SK-N-SH (cell line): ENCODE measurements around the gene RGS6. TPM values are rescaled to one million over a fixed set of nuclear protein-coding genes. Genes with fewer than 3 reads are reported as not detected.

Experiments
- CTCF ChIA-PET: fragments of 300-600, 350-600 bp; formaldehyde crosslinking; extraction: SDS; loops from one replicate; lab custom pipeline; 2021; lab: Yijun Ruan, JAX
- POLR2A ChIA-PET: fragments of 350-600 bp; sonication (Branson Sonifier 250); formaldehyde crosslinking; extraction: SDS; loops from one replicate; lab custom pipeline; 2020; ENCODE audit warnings: antibody characterized with exemption, inconsistent platforms; lab: Yijun Ruan, JAX
- DNase-seq: peaks from one replicate; pipeline ENCODE4 v3.0.0; 2012
- H2AFZ ChIP-seq: fragments of 200-600 bp; sonication (generic); 2 replicates; pipeline ENCODE4 v1.8.1; 2016; ENCODE audit warnings: antibody characterized with exemption, mild to moderate bottlenecking, low read depth
- H3F3A ChIP-seq: fragments of 200-600 bp; sonication (generic); replicated peaks from 2 replicates; pipeline ENCODE3; 2016; ENCODE audit warnings: antibody characterized with exemption, mild to moderate bottlenecking; ENCODE audit not compliant: insufficient read depth
- H3K27ac ChIP-seq, 2 experiments: fragments of 200-500 bp in 1 of 2; fragments of 200-600 bp in 1 of 2; sonication (Bioruptor generic) in 1 of 2; sonication (generic), shearing (Covaris generic) in 1 of 2; 2 replicates each; pipeline versions ENCODE4 v1.5.1 to v1.6.1; 2014 to 2016; ENCODE audit warnings: low read depth in 2 of 2, inconsistent platforms in 1 of 2, low read length in 1 of 2, mild to moderate bottlenecking in 1 of 2, mixed read lengths in 1 of 2
- H3K27me3 ChIP-seq: fragments of 200-600 bp; sonication (generic), shearing (Covaris generic); 2 replicates; pipeline ENCODE4 v1.6.1; 2016; ENCODE audit warnings: mixed run types; ENCODE audit not compliant: insufficient read depth
- H3K36me3 ChIP-seq, 2 experiments: fragments of 200-500 bp in 1 of 2; fragments of 200-600 bp in 1 of 2; sonication (Bioruptor generic) in 1 of 2; sonication (generic) in 1 of 2; replicated peaks in 1 of 2; 2 replicates each; pipeline versions ENCODE3 to v1.5.1; 2014 to 2016; ENCODE audit warnings: low read length in 1 of 2, mild to moderate bottlenecking in 1 of 2; ENCODE audit not compliant: insufficient read depth in 2 of 2, control insufficient read depth in 1 of 2
- H3K4me1 ChIP-seq, 2 experiments: fragments of 200-500 bp in 1 of 2; fragments of 200-600 bp in 1 of 2; sonication (Bioruptor generic) in 1 of 2; sonication (generic), shearing (Covaris generic) in 1 of 2; 2 replicates each; pipeline versions ENCODE4 v1.5.1 to v1.6.1; 2014 to 2016; ENCODE audit warnings: low read depth in 1 of 2, low read length in 1 of 2, mixed run types in 1 of 2; ENCODE audit not compliant: insufficient read depth in 2 of 2, control insufficient read depth in 1 of 2
- H3K4me2 ChIP-seq: fragments of 200-600 bp; sonication (generic), shearing (Covaris generic); 2 replicates; pipeline ENCODE4 v1.6.1; 2017; ENCODE audit warnings: mixed run types
- H3K4me3 ChIP-seq, 2 experiments: fragments of 200-500 bp in 1 of 2; fragments of 200-600 bp in 1 of 2; sonication (Bioruptor generic) in 1 of 2; sonication (generic), shearing (Covaris generic) in 1 of 2; 2 replicates each; pipeline versions ENCODE4 v1.5.1 to v1.8.1; 2014 to 2016; ENCODE audit warnings: low read depth in 2 of 2, inconsistent platforms in 1 of 2, low read length in 1 of 2, mild to moderate bottlenecking in 1 of 2, mixed read lengths in 1 of 2, moderate library complexity in 1 of 2
- H3K79me2 ChIP-seq: fragments of 200-600 bp; sonication (generic); 2 replicates; pipeline ENCODE4 v1.8.1; 2017; ENCODE audit warnings: mild to moderate bottlenecking; ENCODE audit not compliant: insufficient read depth
- H3K9ac ChIP-seq: fragments of 200-600 bp; sonication (generic); 2 replicates; pipeline ENCODE4 v1.6.1; 2017; ENCODE audit warnings: mixed run types
- H3K9me2 ChIP-seq: fragments of 200-600 bp; sonication (generic); 2 replicates; pipeline ENCODE4 v1.6.1; 2017; ENCODE audit warnings: mixed run types
- H3K9me3 ChIP-seq: fragments of 200-600 bp; sonication (generic); 2 replicates; pipeline ENCODE4 v1.6.1; 2017; ENCODE audit warnings: mixed run types, mild to moderate bottlenecking, moderate library complexity
- H4K20me1 ChIP-seq: fragments of 200-600 bp; sonication (generic); 2 replicates; pipeline ENCODE4 v1.6.1; 2017; ENCODE audit warnings: mild to moderate bottlenecking, mixed run types; ENCODE audit not compliant: insufficient read depth
- ELF1 ChIP-seq: IDR thresholded peaks from 2 replicates; pipeline ENCODE4 v1.4.0; 2012
- EP300 ChIP-seq, 2 experiments: IDR thresholded peaks; 2 replicates each; pipeline versions ENCODE4 v1.4.0 to v1.6.1; 2012; ENCODE audit warnings: borderline replicate concordance in 1 of 2, low read depth in 1 of 2, low read length in 1 of 2
- EZH2phosphoT487 ChIP-seq: fragments of 200-600 bp; sonication (generic); IDR thresholded peaks from 2 replicates; pipeline ENCODE4 v1.6.1; 2017; ENCODE audit warnings: low read depth, mixed run types, mild to moderate bottlenecking, antibody characterized with exemption, moderate library complexity, borderline replicate concordance
- FOXM1 ChIP-seq: IDR thresholded peaks from 2 replicates; pipeline ENCODE4 v1.4.0; 2012; ENCODE audit warnings: low read depth, mild to moderate bottlenecking
- GATA2 ChIP-seq: sonication (generic); formaldehyde crosslinking; IDR thresholded peaks from 2 replicates; pipeline ENCODE4 v1.5.0; 2020; ENCODE audit warnings: mild to moderate bottlenecking, missing genetic modification reagents
- JUND ChIP-seq: IDR thresholded peaks from 2 replicates; pipeline ENCODE4 v1.4.0; 2012
- MEF2A ChIP-seq: IDR thresholded peaks from 2 replicates; pipeline ENCODE4 v1.4.0; 2012; ENCODE audit warnings: low read depth, borderline replicate concordance
- MXI1 ChIP-seq: IDR thresholded peaks from 2 replicates; pipeline ENCODE4 v1.6.1; 2012; ENCODE audit warnings: mild to moderate bottlenecking, low read depth, low read length, improper control_type of control experiment
- POLR2AphosphoS5 ChIP-seq: IDR thresholded peaks from 2 replicates; pipeline ENCODE4 v1.6.1; 2012; ENCODE audit warnings: low read depth, low read length
- RFX5 ChIP-seq: IDR thresholded peaks from 2 replicates; pipeline ENCODE4 v1.6.1; 2012; ENCODE audit warnings: mild to moderate bottlenecking, improper control_type of control experiment, low read length
- RXRA ChIP-seq: IDR thresholded peaks from 2 replicates; pipeline ENCODE4 v1.4.0; 2012; ENCODE audit warnings: low read depth, mild to moderate bottlenecking, borderline replicate concordance
- SIN3A ChIP-seq: IDR thresholded peaks from 2 replicates; pipeline ENCODE4 v1.6.1; 2012; ENCODE audit warnings: low read depth, mild to moderate bottlenecking, low read length, moderate library complexity, borderline replicate concordance
- TEAD4 ChIP-seq: IDR thresholded peaks from 2 replicates; pipeline ENCODE4 v1.4.0; 2012; ENCODE audit warnings: mild to moderate bottlenecking, borderline replicate concordance; ENCODE audit not compliant: insufficient read depth
- YY1 ChIP-seq: IDR thresholded peaks from 2 replicates; pipeline ENCODE4 v1.4.0; 2012; ENCODE audit warnings: low read depth, mild to moderate bottlenecking
- polyA plus RNA-seq, 3 experiments: library from polyadenylated mRNA; depleted of rRNA; stranded (reverse); fragments of >200 nt; gene quantifications; 2 replicates each; pipeline ENCODE4 v1.2.3, GENCODE V29; 2012
- TF ChIP-seq, protein P1 (sequence below): fragments of 150-350 bp; IDR thresholded peaks from 2 replicates; pipeline ENCODE4 v1.6.1; 2017; ENCODE audit warnings: antibody characterized with exemption, low read length, low read depth, borderline replicate concordance
- TF ChIP-seq, protein P2 (sequence below): fragments of 150-350 bp; IDR thresholded peaks from 2 replicates; pipeline ENCODE4 v1.6.1; 2016; ENCODE audit warnings: mild to moderate bottlenecking, low read depth, low read length
- TF ChIP-seq, protein P3 (sequence below): IDR thresholded peaks from 2 replicates; pipeline ENCODE4 v1.4.0; 2012; ENCODE audit warnings: low read depth
- TF ChIP-seq, protein P4 (sequence below): IDR thresholded peaks from 2 replicates; pipeline ENCODE4 v1.4.0; 2012; ENCODE audit warnings: low read depth, borderline replicate concordance

Gene RGS6
- polyA plus RNA-seq, 1 of the 3 experiments (the other 2 are of a cell fraction), result not detected

DNA sequence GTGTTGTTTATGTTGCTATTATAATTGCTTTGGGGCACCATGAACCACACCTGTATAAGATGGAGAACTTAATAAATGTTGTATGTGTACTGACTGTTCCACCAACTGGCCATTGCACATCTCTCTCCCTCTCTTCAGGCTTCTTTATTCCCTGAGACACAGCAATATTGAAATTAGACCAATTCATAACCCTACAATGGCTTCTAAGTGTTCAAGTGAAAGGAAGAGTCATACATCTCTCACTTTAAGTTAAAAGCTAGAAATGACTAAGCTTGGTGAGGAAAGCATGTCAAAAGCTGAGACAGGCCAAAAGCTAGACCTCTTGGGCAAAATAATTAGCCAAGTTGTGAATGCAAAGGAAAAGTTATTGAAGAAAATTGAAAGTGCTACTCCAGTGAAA, 373.3 kb downstream of the RGS6 start:
- no peaks in the 10 kb centered on the region for H4K20me1 ChIP-seq
- no peak overlapping the region for H3K9ac ChIP-seq
- H3K36me3 ChIP-seq, result no peaks in the 10 kb centered on the region
- no peaks in the 10 kb centered on the region for H3K79me2 ChIP-seq
- H2AFZ ChIP-seq, result no peak overlapping the region
- H3K9me2 ChIP-seq, result no peaks in the 10 kb centered on the region
- H3K27ac ChIP-seq, result no peak overlapping the region
- POLR2A ChIA-PET, result no interaction called here
- TF ChIP-seq, protein P1, sequence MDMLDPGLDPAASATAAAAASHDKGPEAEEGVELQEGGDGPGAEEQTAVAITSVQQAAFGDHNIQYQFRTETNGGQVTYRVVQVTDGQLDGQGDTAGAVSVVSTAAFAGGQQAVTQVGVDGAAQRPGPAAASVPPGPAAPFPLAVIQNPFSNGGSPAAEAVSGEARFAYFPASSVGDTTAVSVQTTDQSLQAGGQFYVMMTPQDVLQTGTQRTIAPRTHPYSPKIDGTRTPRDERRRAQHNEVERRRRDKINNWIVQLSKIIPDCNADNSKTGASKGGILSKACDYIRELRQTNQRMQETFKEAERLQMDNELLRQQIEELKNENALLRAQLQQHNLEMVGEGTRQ, result no peak
- TF ChIP-seq EZH2phosphoT487, result no peak
- no peak for TF ChIP-seq SIN3A
- no peak for TF ChIP-seq RXRA
- no peak for TF ChIP-seq ELF1
- TF ChIP-seq RFX5, result no peak
- no peak for TF ChIP-seq POLR2AphosphoS5
- TF ChIP-seq YY1, result no peak
- TF ChIP-seq, protein P2, sequence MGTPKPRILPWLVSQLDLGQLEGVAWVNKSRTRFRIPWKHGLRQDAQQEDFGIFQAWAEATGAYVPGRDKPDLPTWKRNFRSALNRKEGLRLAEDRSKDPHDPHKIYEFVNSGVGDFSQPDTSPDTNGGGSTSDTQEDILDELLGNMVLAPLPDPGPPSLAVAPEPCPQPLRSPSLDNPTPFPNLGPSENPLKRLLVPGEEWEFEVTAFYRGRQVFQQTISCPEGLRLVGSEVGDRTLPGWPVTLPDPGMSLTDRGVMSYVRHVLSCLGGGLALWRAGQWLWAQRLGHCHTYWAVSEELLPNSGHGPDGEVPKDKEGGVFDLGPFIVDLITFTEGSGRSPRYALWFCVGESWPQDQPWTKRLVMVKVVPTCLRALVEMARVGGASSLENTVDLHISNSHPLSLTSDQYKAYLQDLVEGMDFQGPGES, result no peak
- no peak for TF ChIP-seq JUND
- no peak for TF ChIP-seq TEAD4
- no peak for TF ChIP-seq MXI1
- no peak for TF ChIP-seq MEF2A
- TF ChIP-seq GATA2 (CRISPR knock-in tag), result no peak
- TF ChIP-seq, protein P3, sequence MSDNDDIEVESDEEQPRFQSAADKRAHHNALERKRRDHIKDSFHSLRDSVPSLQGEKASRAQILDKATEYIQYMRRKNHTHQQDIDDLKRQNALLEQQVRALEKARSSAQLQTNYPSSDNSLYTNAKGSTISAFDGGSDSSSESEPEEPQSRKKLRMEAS, result no peak
- TF ChIP-seq FOXM1, result no peak
- no peak for TF ChIP-seq EP300 (IDR thresholded peaks at IDR 0.05; ENCODE audit: borderline replicate concordance in 1 of 2, low read depth in 1 of 2, low read length in 1 of 2)
- TF ChIP-seq, protein P4, sequence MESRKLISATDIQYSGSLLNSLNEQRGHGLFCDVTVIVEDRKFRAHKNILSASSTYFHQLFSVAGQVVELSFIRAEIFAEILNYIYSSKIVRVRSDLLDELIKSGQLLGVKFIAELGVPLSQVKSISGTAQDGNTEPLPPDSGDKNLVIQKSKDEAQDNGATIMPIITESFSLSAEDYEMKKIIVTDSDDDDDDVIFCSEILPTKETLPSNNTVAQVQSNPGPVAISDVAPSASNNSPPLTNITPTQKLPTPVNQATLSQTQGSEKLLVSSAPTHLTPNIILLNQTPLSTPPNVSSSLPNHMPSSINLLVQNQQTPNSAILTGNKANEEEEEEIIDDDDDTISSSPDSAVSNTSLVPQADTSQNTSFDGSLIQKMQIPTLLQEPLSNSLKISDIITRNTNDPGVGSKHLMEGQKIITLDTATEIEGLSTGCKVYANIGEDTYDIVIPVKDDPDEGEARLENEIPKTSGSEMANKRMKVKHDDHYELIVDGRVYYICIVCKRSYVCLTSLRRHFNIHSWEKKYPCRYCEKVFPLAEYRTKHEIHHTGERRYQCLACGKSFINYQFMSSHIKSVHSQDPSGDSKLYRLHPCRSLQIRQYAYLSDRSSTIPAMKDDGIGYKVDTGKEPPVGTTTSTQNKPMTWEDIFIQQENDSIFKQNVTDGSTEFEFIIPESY, result no peak
- no peaks in the 10 kb centered on the region for H3F3A ChIP-seq
- DNase-seq, result no peak
- no peak overlapping the region for H3K4me2 ChIP-seq
- CTCF ChIA-PET, result no interaction called here
- H3K4me1 ChIP-seq, result peaks cover 0 to 5% of the 10 kb centered on the region in 2 experiments; a peak in 2 of 4 replicates
- H3K9me3 ChIP-seq, result no peaks in the 10 kb centered on the region
- no peaks in the 10 kb centered on the region; the same call in 1 of the 2 replicates for H3K27me3 ChIP-seq
- no peak overlapping the region for H3K4me3 ChIP-seq
